Measurements from ENCODE around the gene ACSM2A.

ACSM2A gene

GRCh38 chr16:20507280-20507679 lies 56.0 kb downstream of the ACSM2A start:
- TF ChIP-seq TAF1 (IDR thresholded peaks at IDR 0.05; ENCODE audit: low read depth) = no peak
- TF ChIP-seq FOXM1 (IDR thresholded peaks at IDR 0.05; ENCODE audit: borderline replicate concordance, low read depth) = no peak
- TF ChIP-seq, protein P1, sequence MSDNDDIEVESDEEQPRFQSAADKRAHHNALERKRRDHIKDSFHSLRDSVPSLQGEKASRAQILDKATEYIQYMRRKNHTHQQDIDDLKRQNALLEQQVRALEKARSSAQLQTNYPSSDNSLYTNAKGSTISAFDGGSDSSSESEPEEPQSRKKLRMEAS (IDR thresholded peaks at IDR 0.05) = no peak
- no peak for TF ChIP-seq EP300 (IDR thresholded peaks at IDR 0.05; ENCODE audit: borderline replicate concordance)
- no peak for TF ChIP-seq TCF12 (IDR thresholded peaks at IDR 0.05; ENCODE audit: low read depth)
- TF ChIP-seq TEAD4 (IDR thresholded peaks at IDR 0.05) = no peak
- no peak for TF ChIP-seq ZBTB7A (IDR thresholded peaks at IDR 0.05; ENCODE audit: low read depth)
- no peak for TF ChIP-seq RAD21 (IDR thresholded peaks at IDR 0.05; ENCODE audit: low read depth)

DNA sequence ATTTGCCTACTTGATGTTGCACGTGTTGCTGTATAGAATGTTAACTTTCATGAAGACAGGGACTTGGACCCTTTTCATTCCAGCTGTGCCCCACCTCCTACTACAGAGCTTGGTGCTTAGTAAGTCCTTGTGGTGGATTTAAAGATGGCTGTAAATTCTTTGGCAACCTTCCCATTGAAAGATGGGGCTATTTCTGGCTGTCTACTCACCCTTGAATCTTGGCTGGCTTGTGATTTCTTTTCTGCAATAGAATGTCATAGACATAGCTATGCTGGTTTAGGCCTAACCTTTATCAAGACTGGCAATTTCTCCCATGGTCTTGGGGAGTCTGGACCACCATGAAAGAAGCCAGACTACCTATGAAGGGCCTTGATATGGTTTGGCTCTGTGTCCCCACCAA lies 59.0 kb downstream of the ACSM2A start:
- TF ChIP-seq ZBTB7A (IDR thresholded peaks at IDR 0.05; ENCODE audit: low read depth) = no peak

DNA sequence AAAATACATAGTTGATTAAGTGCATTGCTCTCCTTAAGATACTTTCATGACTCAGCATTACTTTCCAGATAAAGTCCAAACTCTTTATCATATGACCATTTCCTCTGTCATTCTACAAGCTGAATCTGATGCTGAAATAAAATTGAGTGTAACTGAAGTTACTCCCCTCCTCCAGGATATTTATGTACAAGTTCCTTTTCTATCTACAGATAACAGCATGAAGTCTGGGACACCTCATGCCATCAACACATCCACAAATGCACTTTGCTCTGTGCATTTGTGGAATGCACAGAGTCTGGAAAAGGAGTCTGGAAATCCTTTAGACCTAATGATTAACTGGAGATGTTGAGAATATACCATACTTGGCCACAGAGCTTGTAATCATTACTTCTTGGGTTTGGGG lies 64.4 kb downstream of the ACSM2A start:
- TF ChIP-seq NFIC (IDR thresholded peaks at IDR 0.05) = no peak
- TF ChIP-seq CEBPB (IDR thresholded peaks at IDR 0.05) = no peak
- TF ChIP-seq TCF12 (IDR thresholded peaks at IDR 0.05; ENCODE audit: low read depth) = no peak

GRCh38 chr16:20517149-20517548 lies 65.8 kb downstream of the ACSM2A start:
- no peak for TF ChIP-seq FOXM1 (IDR thresholded peaks at IDR 0.05; ENCODE audit: borderline replicate concordance, low read depth)

DNA sequence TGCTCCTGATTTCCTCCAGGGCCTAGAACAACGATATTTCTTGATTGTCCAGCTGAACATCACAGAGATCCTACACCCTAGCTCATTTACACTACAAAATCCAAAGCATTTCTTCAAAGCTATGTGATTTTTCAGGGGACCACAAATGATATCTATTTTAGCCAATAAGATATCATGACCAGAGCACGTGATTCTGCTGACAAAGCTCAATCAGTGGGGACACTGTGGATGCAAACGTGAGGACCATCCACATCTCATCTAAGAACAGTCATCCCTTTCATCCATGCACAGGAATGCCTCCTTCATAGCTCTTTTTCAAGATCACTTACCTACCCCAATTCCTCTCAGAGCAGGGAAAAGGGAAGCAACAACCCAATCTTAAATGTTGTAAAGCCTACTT lies 67.9 kb downstream of the ACSM2A start:
- TF ChIP-seq YY1 (IDR thresholded peaks at IDR 0.05; ENCODE audit: low read depth) = no peak
- TF ChIP-seq FOXM1 (IDR thresholded peaks at IDR 0.05; ENCODE audit: borderline replicate concordance, low read depth) = no peak
- TF ChIP-seq USF1 (IDR thresholded peaks at IDR 0.05) = no peak
- no peak for TF ChIP-seq NFIC (IDR thresholded peaks at IDR 0.05)
- TF ChIP-seq, protein P1 (IDR thresholded peaks at IDR 0.05) = no peak
- no peak for TF ChIP-seq TCF12 (IDR thresholded peaks at IDR 0.05; ENCODE audit: low read depth)
- no peak for TF ChIP-seq RAD21 (IDR thresholded peaks at IDR 0.05; ENCODE audit: low read depth)
- TF ChIP-seq, protein P2, sequence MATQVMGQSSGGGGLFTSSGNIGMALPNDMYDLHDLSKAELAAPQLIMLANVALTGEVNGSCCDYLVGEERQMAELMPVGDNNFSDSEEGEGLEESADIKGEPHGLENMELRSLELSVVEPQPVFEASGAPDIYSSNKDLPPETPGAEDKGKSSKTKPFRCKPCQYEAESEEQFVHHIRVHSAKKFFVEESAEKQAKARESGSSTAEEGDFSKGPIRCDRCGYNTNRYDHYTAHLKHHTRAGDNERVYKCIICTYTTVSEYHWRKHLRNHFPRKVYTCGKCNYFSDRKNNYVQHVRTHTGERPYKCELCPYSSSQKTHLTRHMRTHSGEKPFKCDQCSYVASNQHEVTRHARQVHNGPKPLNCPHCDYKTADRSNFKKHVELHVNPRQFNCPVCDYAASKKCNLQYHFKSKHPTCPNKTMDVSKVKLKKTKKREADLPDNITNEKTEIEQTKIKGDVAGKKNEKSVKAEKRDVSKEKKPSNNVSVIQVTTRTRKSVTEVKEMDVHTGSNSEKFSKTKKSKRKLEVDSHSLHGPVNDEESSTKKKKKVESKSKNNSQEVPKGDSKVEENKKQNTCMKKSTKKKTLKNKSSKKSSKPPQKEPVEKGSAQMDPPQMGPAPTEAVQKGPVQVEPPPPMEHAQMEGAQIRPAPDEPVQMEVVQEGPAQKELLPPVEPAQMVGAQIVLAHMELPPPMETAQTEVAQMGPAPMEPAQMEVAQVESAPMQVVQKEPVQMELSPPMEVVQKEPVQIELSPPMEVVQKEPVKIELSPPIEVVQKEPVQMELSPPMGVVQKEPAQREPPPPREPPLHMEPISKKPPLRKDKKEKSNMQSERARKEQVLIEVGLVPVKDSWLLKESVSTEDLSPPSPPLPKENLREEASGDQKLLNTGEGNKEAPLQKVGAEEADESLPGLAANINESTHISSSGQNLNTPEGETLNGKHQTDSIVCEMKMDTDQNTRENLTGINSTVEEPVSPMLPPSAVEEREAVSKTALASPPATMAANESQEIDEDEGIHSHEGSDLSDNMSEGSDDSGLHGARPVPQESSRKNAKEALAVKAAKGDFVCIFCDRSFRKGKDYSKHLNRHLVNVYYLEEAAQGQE (IDR thresholded peaks at IDR 0.05; ENCODE audit: low read depth) = no peak

- TF ChIP-seq EGR1 (IDR thresholded peaks at IDR 0.05) (no peak), EP300 (IDR thresholded peaks at IDR 0.05; ENCODE audit: borderline replicate concordance) (no peak), ZBTB7A (IDR thresholded peaks at IDR 0.05; ENCODE audit: low read depth) (no peak), CREB1 (IDR thresholded peaks at IDR 0.05; ENCODE audit: low read depth) (no peak), YY1 (IDR thresholded peaks at IDR 0.05; ENCODE audit: low read depth) (no peak), RAD21 (IDR thresholded peaks at IDR 0.05; ENCODE audit: low read depth) (no peak), TEAD4 (IDR thresholded peaks at IDR 0.05) (no peak), TAF1 (IDR thresholded peaks at IDR 0.05; ENCODE audit: low read depth) (no peak), FOXM1 (IDR thresholded peaks at IDR 0.05; ENCODE audit: borderline replicate concordance, low read depth) (no peak), USF1 (IDR thresholded peaks at IDR 0.05) (no peak), NFIC (IDR thresholded peaks at IDR 0.05) (no peak), TCF12 (IDR thresholded peaks at IDR 0.05; ENCODE audit: low read depth) (no peak), CEBPB (IDR thresholded peaks at IDR 0.05) (no peak)
- TF ChIP-seq, protein P2 (IDR thresholded peaks at IDR 0.05; ENCODE audit: low read depth) = no peak
- TF ChIP-seq, protein P1 (IDR thresholded peaks at IDR 0.05) = no peak
These were observed 68.8 kb downstream of the ACSM2A start for GRCh38 chr16:20520103-20520502.

All from Ishikawa (cell line).